ENCODE measurements around the gene IMPA2.

DNA sequence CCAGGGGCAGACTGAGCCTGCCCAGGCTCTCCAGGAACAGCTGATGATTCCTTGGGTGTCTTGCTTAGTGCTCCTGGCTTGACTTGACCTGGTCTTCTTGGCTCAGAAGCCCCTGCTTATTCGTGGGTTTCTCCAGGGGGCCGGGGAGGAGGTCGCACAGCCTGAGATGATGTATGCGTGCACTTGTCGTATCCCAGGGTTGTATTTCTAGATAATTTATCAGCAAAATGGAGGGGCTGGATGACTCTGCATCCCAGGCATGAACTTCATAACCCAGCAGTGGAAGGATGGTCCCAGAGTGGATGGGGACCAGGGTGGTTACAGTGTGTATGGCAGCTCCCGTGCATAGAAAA lies 25.2 kb downstream of the IMPA2 start:
- TF ChIP-seq, protein P1, sequence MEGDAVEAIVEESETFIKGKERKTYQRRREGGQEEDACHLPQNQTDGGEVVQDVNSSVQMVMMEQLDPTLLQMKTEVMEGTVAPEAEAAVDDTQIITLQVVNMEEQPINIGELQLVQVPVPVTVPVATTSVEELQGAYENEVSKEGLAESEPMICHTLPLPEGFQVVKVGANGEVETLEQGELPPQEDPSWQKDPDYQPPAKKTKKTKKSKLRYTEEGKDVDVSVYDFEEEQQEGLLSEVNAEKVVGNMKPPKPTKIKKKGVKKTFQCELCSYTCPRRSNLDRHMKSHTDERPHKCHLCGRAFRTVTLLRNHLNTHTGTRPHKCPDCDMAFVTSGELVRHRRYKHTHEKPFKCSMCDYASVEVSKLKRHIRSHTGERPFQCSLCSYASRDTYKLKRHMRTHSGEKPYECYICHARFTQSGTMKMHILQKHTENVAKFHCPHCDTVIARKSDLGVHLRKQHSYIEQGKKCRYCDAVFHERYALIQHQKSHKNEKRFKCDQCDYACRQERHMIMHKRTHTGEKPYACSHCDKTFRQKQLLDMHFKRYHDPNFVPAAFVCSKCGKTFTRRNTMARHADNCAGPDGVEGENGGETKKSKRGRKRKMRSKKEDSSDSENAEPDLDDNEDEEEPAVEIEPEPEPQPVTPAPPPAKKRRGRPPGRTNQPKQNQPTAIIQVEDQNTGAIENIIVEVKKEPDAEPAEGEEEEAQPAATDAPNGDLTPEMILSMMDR (IDR thresholded peaks at IDR 0.05), result no peak
- no peak for TF ChIP-seq POLR2AphosphoS5 (IDR thresholded peaks at IDR 0.05)
